ENCODE results near the gene SMAD6. TPM values are rescaled to one million over a fixed set of nuclear protein-coding genes. Genes with fewer than 3 reads are reported as not detected.

The SMAD6 gene
- total RNA-seq, 6 experiments from 2014 or later, result 10.2 to 18.1 (median 16.4) TPM

DNA sequence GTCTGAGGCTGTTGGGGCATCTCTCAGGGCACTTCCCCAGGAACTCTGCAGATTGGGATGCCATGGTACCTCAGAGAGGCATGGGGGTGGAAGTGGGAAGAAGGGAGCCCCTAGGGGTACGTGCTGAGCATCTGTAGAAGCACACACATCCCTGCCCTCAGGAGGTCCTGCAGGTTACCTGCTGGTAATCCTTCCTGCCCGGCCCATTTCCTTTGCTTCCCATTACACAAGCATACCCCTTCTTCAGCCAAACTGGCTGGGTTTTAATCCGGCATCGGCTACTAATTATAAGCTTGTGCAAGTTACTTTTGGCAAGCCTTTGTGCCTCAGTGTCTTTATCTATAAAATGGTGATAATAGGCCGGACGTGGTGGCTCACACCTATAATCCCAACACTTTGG is 3.1 kb upstream of the SMAD6 start:
- Mint-ChIP-seq H3K36me3 (ENCODE audit: low read depth) (peaks cover under 1% of the 10 kb centered on the region; the same call in 1 of the 2 replicates), H3K4me3 (no peak overlapping the region), H3K4me1 (ENCODE audit: low read depth) (peaks cover 9% of the 10 kb centered on the region; the same call in 1 of the 2 replicates), H3K27ac (no peak overlapping the region), H3K9me3 (no peaks in the 10 kb centered on the region), H3K27me3 (ENCODE audit: insufficient read depth) (peaks cover 3% of the 10 kb centered on the region; the same call in 1 of the 2 replicates)
- DNase-seq, result no peak
- TF ChIP-seq, protein P1, sequence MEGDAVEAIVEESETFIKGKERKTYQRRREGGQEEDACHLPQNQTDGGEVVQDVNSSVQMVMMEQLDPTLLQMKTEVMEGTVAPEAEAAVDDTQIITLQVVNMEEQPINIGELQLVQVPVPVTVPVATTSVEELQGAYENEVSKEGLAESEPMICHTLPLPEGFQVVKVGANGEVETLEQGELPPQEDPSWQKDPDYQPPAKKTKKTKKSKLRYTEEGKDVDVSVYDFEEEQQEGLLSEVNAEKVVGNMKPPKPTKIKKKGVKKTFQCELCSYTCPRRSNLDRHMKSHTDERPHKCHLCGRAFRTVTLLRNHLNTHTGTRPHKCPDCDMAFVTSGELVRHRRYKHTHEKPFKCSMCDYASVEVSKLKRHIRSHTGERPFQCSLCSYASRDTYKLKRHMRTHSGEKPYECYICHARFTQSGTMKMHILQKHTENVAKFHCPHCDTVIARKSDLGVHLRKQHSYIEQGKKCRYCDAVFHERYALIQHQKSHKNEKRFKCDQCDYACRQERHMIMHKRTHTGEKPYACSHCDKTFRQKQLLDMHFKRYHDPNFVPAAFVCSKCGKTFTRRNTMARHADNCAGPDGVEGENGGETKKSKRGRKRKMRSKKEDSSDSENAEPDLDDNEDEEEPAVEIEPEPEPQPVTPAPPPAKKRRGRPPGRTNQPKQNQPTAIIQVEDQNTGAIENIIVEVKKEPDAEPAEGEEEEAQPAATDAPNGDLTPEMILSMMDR (IDR thresholded peaks at IDR 0.05), result no peak

DNA sequence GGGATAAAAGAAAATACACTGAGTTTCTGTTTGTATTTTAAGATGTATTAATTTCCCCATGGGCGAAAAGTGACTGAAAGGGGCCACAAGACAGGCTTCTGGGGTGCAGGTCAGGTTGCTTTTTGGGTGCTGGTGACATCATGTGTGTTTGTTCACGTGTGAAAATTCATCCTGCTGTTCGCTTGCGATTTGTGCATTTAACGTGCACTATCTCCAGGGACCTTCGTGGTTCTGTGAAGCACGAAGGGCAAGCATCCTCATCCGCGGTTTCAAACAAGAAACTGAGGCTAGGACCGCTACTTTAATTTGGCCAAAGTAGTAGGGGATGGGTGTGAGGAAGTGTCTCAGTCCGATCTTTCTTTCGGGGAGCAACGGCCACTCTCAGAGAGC is 1.6 kb upstream of the SMAD6 start:
- H3K27me3 Mint-ChIP-seq (ENCODE audit: insufficient read depth), result peaks cover 3% of the 10 kb centered on the region; the same call in 1 of the 2 replicates
- peak overlapping the region; percentile 74 for H3K4me3 Mint-ChIP-seq
- H3K4me1 Mint-ChIP-seq (ENCODE audit: low read depth), result peaks cover 22% of the 10 kb centered on the region
- H3K27ac Mint-ChIP-seq, result peak overlapping the region; percentile 55; the same call in 1 of the 2 replicates
- TF ChIP-seq, protein P1 (IDR thresholded peaks at IDR 0.05), result no peak
- no peak for DNase-seq
- H3K36me3 Mint-ChIP-seq (ENCODE audit: low read depth), result peaks cover 14% of the 10 kb centered on the region
- no peaks in the 10 kb centered on the region for H3K9me3 Mint-ChIP-seq

DNA sequence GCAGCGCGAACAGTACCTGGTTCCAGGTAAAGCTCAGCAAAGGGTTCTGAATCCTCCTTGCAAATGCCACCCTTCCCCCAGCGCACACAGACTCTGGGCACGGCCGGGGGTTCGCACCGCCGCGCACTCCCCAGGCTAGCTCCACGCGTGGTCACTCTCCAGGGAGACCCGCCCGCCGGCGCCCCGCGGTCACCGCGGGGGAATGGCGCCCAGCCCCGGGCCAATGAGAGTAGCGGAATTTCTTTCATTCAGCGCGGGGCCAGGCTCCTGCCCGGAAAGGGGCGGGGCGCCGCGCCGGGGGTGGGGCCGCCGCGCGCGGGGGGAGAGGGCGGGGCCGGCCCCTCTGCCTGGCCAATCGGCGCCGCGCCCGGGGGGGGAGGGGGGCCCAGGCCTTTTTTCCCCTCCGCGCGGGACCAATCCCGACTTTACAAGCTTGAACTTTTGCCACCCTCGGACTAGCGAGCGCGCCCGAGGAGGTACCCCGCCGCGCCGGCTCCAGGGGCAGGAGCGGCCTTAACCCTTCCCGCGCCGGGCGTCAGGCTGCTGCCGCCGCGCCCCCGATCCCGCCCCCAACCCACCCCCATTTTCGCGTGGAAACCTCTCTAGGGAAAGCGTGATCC is 1.1 kb upstream of the SMAD6 start:
- H3K27ac Mint-ChIP-seq, result peak overlapping the region; percentile 55; the same call in 1 of the 2 replicates

DNA sequence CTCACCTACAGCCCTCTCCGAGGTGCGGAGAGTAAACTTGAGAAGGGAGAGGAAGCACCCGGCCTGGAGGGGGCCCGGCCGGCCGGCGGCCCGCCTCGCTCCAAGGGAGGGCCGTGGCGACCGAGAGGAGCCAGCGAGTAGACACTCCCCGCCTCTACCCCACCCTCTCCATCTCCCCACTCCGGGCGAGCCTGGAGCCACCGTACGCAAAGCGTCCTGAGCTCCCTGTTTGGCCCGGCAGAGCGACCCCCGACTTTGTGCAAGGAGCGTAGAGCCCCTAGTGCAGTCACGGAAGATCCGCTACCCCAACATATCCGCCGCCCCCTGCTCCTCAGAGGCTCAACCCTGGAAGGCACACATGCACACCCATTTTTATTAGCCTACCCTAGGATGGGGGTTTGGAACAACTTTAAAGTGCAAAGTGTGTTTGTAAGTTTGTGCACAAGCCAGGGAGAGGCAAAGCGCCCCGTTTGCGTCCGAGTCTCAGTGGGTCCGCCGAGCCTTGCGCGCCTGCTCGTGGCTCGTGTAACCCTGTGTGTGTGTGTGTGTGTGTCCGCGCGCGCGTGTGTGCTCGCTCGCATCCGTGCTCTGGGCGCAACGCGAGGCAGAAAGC is 508 bp upstream of the SMAD6 start:
- Mint-ChIP-seq H3K9me3 (no peaks in the 10 kb centered on the region), H3K4me3 (peak overlapping the region; percentile 95), H3K36me3 (ENCODE audit: low read depth) (peaks cover 19% of the 10 kb centered on the region), H3K4me1 (ENCODE audit: low read depth) (peaks cover 32% of the 10 kb centered on the region), H3K27ac (peak overlapping the region; percentile 79), H3K27me3 (ENCODE audit: insufficient read depth) (peaks cover 3% of the 10 kb centered on the region; the same call in 1 of the 2 replicates)
- TF ChIP-seq, protein P1 (IDR thresholded peaks at IDR 0.05), result no peak
- DNase-seq, result peak; percentile 20

More for the DNA sequence above, 1.1 kb upstream of the SMAD6 start:
- peaks cover 3% of the 10 kb centered on the region; the same call in 1 of the 2 replicates for H3K27me3 Mint-ChIP-seq (ENCODE audit: insufficient read depth)
- H3K36me3 Mint-ChIP-seq (ENCODE audit: low read depth), result peaks cover 19% of the 10 kb centered on the region
- H3K9me3 Mint-ChIP-seq, result no peaks in the 10 kb centered on the region
- peak; percentile 90 for DNase-seq
- H3K4me3 Mint-ChIP-seq, result peak overlapping the region; percentile 95
- peaks cover 27% of the 10 kb centered on the region for H3K4me1 Mint-ChIP-seq (ENCODE audit: low read depth)
- TF ChIP-seq, protein P1 (IDR thresholded peaks at IDR 0.05), result no peak

DNA sequence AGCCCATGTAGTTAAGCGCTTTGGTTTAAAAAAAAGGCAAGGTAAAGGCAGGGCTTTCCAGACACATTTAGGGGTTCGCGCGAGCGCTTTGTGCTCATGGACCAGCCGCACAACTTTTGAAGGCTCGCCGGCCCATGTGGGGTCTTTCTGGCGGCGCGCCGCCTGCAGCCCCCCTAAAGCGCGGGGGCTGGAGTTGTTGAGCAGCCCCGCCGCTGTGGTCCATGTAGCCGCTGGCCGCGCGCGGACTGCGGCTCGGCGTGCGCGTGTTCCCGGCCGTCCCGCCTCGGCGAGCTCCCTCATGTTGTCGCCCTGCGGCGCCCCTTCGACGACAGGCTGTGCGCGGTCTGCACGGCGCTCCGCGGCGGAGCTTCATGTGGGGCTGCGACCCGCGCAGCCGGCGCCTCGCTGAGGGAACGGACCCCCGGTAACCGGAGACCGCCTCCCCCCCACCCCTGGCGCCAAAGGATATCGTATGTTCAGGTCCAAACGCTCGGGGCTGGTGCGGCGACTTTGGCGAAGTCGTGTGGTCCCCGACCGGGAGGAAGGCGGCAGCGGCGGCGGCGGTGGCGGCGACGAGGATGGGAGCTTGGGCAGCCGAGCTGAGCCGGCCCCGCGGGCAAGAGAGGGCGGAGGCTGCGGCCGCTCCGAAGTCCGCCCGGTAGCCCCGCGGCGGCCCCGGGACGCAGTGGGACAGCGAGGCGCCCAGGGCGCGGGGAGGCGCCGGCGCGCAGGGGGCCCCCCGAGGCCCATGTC is 927 bp downstream of the SMAD6 start:
- Mint-ChIP-seq H3K9me3 (no peaks in the 10 kb centered on the region), H3K27me3 (ENCODE audit: insufficient read depth) (peaks cover 3% of the 10 kb centered on the region; the same call in 1 of the 2 replicates), H3K4me3 (peak overlapping the region; percentile 95), H3K36me3 (ENCODE audit: low read depth) (peaks cover 19% of the 10 kb centered on the region), H3K4me1 (ENCODE audit: low read depth) (peaks cover 46% of the 10 kb centered on the region), H3K27ac (peak overlapping the region; percentile 70)
- no peak for DNase-seq
- TF ChIP-seq, protein P1 (IDR thresholded peaks at IDR 0.05), result no peak
